TTC549 (cell line): ENCODE measurements around the gene FOCAD.
"Not testable (repeated sequence)": the region's sequence is repeated elsewhere in the genome, so short reads cannot be mapped to it uniquely, and the experiment has no call there.

Experiments
- FAIRE-seq: peaks from 2 replicates; lab custom pipeline; 2012; peaks lifted over from hg19 to GRCh38; lab: Jason Lieb, UNC

FOCAD gene

DNA sequence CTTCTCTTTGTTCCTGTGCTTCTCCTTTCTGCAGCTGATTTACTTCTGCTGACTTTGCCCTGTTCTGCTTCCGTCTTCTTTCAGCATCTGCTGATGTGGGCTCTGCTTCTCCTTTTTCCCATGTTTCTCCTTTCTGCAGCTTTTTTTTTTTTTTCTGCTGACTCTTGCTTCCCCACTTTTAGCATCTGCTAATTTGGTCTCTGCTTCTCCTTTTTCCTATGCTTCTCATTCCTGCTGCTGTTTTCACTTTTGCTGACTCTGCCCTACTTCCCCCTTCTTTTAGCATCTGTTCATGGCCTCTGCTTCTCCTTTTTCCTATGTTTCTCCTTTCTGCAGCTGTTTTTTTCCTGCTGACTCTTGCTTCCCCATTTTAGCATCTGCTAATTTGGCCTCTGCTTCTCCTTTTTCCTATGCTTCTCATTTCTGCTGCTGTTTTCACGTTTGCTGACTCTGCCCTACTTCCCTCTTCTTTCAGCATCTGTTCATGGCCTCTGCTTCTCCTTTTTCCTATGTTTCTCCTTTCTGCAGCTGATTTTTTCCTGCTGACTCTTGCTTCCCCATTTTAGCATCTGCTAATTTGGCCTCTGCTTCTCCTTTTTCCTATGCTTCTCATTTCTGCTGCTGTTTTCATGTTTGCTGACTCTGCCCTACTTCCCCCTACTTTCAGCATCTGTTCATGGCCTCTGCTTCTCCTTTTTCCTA, 289.3 kb downstream of the FOCAD start:
- FAIRE-seq = not testable (repeated sequence)

DNA sequence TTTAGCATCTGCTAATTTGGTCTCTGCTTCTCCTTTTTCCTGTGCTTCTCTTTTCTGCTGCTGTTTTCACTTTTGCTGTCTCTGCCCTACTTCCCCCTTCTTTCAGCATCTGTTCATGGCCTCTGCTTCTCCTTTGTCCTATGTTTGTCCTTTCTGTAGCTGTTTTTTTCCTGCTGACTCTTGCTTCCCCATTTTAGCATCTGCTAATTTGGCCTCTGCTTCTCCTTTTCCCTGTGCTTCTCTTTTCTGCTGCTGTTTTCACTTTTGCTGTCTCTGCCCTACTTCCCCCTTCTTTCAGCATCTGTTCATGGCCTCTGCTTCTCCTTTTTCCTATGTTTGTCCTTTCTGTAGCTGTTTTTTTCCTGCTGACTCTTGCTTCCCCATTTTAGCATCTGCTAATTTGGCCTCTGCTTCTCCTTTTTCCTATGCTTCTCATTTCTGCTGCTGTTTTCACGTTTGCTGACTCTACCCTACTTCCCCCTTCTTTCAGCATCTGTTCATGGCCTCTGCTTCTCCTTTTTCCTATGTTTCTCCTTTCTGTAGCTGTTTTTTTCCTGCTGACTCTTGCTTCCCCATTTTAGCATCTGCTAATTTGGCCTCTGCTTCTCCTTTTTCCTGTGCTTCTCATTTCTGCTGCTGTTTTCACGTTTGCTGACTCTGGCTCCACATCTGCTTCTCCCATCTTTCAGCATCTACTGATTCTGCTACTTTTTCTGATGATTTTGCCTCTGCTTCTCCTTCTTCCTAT, 290.3 kb downstream of the FOCAD start:
- FAIRE-seq = not testable (repeated sequence)

DNA sequence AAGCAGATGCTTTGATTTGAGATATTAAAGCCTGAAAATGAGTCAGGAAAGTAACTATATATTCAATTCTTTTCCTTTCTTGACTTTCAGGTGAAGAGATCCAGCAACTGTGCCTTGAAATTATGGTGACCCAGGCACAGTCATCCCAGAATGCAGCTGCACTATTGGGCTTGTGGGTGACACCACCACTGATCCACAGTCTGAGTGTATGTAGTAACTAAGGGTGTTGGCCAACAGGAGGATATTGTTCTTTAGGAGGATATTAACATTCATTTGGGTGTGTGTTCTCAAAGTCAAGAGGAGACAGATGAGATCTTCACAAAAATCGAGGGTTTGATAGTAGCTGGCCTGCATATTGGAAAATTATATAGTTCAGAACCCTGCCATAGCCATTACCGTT, 294.2 kb downstream of the FOCAD start:
- no peak for FAIRE-seq

DNA sequence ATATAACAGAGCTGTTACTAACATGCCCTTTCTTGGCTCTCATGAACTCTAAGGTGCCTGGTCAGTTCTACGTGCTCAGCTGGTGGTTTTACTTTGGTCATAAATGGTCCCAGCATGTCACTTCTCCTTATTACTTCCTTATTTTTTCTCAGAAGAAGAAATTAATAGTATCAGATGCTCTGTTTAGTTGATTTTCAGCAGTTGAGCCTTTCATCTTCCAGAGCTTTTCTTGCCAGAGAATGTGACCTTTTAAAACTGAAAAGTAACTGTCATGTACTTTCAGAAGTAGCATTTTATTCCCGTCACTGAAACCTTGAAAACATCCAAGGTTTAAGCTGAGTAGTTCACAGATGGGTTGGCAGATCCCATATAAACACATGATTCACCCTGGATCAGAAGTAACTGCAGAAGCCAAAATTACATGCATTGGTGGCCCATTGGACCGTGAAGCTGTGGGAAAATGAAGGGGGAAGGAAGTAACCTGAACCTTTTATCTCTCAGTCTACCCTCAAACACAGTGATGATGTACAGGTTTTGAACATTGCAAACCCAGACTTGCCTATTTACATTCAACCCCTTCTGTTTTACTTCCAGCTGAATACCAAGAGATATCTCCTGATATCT, 296.9 kb downstream of the FOCAD start:
- FAIRE-seq = no peak

DNA sequence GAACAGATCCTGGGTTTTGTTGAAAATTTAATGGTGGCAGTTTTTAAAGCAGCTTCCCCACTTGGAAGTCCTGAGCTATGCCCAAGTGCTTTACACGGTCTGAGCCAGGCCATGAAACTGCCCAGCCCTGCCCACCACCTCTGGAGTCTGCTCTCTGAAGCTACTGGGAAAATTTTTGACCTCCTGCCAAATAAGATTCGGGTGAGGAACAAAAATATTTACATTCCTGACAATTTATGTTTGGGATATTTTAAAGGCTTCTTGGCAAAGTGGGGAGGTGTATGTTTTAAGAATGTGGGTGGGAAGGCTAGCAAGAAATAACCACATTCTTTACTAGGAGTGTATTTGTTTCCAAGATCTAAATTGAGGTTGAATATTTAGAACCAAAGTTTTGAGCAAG, 297.4 kb downstream of the FOCAD start:
- FAIRE-seq = no peak

DNA sequence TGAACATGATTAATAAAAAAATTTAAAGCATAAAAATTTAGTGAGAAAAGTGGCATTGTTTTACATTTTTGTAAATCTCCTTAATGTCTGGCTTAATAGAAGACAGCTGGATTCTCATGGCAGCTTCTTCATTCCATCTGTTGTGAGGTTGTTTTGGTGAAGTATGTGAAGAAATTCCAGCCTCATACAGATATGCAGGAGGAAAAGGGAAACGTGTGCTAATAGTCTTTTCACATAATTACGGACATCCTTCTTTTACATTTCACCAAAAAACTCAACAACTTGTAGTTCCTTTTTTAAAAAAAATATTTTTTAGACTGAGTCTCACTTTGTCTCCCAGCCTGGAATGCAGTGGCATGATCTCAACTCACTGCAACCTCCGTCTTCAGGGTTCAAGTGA, 300.4 kb downstream of the FOCAD start:
- FAIRE-seq = no peak

DNA sequence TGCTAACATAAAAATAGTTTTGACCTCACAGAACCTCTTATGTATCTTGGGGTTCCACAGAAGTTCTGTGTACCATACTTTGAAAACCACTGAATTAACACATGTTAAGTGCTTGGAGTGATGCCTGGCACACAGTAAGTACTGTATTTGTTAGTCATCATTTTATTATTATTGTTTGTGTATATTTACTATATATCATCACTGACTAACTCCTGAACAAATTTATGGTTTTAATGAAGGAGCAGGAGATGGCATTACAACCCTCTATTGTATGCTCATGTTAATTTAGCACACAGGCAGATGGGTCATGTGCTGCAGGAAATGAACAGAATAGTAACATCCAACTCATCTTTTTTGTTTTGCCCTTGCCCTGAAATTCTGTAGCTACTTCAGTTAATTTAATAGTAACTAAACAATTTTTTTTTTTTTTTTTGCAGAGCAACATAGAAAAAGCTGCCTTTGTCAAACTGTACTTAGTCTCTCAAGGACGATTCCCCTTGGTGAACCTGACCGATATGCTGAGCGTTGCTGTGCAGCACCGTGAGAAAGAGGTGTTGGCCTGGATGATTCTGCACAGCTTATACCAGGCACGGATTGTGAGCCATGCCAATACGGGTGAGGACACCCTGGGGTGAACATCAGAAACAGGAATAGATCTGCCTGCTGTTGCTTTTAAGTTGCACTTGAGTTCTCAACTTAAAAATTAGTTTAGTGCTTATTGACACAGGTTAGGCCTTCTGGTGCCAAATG, 302.0 kb downstream of the FOCAD start:
- no peak for FAIRE-seq

DNA sequence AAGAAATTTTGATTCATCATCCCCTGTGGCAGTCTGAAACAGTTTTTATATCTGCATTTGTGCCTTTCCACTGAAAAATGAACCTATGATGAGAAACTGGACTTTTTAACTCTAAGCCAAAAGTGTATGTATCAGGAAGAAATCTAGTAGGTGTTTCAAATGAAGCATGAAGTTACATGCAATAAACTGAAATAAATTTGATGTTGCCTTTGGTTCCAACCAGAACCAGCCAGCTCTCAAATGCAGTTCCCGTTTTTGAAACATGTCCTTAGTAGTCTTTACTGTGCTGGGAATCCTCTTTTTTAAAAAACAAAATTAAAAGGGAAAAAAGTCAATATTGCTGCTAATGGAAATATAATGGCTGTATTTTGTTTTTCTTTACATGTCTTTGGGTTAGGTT, 303.5 kb downstream of the FOCAD start:
- FAIRE-seq = no peak

DNA sequence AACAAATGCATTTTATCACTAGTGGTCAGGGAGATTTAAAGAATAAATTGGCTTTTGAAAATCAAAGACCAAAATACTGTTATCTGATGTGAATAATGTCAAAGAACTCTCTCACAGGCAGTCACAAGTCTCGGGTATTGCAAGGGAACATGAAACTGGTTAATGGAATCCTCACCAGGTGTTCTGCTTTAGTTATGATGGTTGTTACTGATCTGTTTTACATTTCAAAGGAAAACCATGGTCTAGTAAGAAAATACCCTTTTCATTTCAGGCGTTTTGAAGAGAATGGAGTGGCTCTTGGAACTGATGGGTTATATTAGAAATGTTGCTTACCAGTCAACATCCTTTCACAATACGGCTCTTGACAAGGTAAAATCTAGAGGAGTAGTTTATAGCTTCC, 304.0 kb downstream of the FOCAD start:
- FAIRE-seq = no peak

DNA sequence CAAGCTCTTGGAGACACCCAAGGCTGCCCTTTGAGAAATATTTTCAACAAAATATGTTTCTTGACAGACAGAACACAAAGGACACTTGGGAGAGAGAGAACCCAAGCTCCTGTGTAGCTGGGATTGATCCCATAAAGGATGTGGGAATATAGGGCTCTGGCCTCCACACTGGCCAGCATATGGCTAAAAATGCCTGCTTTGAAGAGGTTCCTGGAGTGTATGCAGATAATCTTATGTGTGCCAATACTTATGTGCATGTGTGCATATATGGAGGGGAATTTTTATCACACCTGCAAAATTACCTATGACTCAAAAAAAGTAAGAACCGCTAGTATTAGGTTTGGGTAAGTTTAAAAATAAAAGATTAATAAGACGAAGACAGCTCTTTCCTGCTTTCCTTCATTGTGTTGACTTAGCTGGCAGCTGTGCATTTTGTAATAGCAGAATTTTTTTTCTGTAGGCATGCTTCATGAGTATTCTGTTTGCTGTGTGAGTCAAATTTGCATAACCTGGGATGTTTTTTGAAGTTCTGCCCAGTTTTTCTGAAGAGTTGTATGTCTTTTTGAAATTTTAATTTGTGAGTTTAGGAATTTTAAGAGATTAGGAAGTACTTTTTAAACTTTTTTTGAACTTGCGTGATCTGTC, 304.7 kb downstream of the FOCAD start:
- no peak for FAIRE-seq

DNA sequence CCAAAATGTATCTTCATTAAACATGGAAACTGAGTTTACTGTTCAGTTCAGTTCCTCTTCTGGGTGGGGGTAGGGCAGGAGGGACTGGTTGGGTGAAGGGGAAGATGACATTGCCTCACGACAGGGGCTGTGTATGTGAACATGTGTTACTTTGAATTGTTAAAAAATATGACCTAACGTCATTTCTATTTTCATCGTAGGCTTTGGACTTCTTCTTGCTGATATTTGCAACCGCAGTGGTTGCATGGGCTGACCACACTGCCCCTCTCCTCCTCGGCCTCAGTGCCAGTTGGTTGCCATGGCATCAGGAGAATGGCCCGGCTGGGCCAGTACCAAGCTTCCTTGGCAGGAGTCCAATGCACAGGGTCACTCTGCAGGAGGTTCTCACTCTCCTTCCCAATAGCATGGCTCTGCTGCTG, 305.9 kb downstream of the FOCAD start:
- no peak for FAIRE-seq

DNA sequence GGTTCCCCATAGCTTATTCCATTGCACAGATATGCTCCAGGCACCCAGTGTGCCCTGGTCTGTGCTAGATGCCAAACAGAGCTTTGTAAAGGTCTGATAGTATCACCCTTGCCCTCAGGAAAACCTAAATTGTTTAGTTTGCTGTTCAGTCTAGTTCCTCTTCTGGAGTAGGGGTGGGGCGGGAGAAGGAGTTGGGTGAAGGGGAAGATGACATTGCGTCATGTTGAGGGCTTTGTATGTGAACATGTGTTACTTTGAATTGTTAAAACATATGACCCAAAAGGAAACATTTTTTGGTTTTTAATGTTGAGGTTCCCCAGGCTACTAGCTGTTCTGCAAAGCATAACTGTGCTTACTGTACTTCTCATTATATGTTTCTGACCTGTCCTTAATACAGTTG, 306.8 kb downstream of the FOCAD start:
- FAIRE-seq = no peak

DNA sequence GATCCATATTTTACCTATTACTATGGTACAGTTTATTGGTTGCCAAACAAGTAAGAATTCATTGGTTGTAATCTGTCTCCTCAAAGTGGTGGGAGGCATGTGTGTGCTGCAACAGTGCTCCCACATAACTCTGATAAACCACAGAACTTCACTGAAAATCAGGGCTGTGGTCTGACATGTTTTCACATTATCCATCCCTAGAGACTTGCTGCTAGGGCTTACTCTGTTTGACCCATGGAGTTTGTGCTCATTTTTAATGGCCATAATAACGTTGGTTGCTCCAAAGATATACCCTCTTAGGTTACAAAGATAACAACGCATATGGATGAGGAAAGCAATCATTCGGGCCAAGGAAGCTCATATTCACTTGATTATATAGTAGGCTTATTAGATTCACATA, 310.4 kb downstream of the FOCAD start:
- FAIRE-seq = no peak

DNA sequence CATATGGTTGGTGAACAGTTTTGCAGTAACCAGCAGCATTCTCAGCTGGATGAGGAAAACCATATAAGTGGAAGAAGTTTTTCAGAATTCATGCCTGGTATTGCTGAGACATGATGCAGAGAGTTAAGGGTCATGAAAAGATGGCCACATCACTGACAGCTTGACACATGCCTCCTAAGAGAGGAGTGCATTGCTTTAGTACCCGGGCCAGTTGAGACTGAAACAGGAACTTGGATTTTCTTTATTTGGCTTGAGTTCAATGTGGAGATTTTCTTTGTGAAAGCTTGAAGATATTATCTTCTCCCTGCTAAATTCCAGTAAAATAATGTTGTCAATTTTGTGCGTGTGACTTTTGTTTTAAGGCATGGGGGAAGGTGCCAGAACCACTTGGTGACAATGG, 311.6 kb downstream of the FOCAD start:
- no peak for FAIRE-seq

DNA sequence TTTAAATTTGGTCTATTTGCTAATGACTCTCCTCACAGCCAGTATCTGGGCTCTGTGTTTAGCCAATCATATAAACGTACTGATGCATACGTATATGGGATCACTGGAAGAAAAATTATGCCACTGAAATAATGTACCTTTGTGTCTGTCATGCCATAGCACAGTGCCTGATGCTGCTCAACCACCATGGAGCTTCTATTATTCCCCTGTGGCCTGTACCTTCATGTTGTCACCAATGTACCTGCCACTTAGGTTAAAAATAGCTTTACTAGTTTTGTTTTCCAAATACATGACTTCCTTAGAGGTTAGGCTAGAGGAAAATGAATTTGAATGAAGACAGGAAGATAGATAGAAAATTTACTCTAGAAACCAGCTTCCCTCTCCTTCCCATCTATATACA, 312.8 kb downstream of the FOCAD start:
- no peak for FAIRE-seq

DNA sequence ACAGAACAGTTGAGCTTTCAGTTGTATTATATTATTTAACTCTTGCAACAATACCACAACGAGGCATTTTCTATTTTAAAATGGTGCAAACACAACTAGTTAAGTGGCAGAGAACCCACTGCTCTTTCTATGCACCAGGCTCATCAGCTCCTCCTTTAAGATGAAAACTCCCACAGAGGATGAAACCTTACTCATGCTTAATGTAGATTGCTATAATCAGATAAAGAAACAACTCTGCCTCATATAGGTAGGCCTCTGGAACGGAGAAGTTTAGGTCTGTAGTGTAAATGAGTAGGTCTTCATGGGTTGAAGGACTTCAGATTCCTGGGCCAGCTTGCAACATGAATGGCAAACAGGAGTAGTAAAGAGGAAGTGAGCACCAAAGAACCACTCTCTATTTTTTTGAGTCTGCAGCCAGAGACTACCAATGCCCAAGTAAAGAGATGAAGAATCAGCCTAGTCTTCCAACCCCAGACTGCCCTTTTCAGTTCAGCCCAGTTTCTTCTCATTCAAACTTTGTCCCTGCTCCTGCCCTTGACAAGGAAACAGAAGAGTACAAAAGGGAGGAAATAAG, 313.5 kb downstream of the FOCAD start:
- no peak for FAIRE-seq

DNA sequence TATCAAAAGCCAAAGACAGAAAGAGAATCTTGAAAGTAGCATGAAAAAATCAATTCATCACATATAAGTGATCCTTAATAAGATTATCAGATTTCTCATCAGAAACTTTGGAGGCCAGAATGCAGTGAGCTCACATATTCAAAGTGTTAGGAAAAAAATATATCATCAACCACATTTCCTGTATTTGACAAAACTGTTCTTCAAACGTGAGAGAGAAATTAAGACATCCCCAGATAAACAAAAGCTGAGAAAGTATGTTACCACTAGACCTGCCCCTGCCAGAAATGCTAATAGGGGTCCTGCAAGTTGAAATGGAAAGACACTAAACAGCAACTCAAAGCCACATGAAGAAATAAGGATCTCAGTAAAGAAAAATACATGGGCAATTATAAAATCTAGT, 317.5 kb downstream of the FOCAD start:
- no peak for FAIRE-seq

DNA sequence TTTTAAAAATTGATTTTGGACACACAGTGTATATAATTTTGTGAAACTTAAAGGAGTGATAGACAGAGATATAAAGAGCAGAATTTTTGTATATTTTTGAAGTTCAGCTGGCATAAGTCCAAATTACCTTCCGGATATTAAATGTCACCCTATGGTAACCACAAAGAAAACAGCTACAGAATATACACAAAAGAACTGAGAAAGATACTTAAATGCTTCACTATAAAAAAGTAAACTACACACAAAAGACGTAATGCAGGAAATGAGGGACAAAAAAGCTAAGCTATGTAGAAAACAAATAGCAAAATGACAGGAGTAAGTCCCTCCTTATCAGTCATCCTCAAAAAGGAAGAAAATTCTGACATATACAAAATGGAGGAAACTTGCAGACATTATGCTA, 318.0 kb downstream of the FOCAD start:
- no peak for FAIRE-seq

DNA sequence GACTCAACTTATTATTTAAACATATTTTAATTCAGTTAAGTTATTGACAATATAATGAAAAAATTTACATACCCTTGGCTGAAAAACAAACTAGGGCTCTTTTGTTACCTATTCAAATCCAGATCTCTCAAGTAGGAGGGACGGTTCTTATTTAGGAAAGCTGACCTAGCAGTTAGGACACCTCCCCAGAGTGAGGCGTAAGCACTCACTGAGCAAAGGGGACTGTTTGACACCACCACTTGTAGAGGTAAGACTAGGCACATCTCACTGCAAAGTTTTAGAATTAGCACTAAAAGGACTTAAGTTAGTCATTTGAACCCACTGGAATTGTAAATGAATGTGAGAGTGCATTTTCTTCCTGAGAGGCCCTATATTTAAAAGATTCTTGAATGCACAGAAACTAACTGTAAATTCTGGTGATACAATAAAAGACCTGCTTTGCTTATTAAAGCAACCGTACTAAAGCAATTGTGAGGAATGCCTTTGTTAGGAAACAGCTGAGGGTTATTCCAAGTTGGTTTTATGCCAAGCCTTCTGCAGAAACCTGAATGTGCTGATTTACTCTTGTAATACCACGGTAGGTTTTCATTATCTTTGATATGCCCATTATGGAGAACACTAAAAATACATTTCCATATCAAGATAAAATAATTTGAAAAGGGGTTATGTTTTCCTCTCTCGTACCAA, 331.2 kb downstream of the FOCAD start:
- FAIRE-seq = no peak

DNA sequence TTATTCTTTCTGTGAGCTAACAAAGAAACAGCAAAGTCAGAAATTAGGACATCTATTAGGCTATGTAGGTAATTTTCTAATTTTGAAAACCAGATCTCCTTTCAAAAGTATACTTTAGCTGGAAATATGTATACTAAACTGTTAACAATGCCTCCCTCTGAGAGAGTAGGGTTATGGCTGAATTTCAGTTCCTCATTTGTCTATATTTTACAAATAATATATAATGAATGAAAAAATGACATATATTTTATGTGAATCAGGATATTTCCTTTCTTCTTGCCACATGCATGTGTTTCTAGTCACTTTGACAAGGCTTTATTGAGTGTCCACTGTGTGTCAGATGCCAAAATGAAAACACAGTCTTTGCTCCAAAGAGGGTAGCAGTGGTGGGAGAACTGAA, 331.9 kb downstream of the FOCAD start:
- FAIRE-seq = no peak

DNA sequence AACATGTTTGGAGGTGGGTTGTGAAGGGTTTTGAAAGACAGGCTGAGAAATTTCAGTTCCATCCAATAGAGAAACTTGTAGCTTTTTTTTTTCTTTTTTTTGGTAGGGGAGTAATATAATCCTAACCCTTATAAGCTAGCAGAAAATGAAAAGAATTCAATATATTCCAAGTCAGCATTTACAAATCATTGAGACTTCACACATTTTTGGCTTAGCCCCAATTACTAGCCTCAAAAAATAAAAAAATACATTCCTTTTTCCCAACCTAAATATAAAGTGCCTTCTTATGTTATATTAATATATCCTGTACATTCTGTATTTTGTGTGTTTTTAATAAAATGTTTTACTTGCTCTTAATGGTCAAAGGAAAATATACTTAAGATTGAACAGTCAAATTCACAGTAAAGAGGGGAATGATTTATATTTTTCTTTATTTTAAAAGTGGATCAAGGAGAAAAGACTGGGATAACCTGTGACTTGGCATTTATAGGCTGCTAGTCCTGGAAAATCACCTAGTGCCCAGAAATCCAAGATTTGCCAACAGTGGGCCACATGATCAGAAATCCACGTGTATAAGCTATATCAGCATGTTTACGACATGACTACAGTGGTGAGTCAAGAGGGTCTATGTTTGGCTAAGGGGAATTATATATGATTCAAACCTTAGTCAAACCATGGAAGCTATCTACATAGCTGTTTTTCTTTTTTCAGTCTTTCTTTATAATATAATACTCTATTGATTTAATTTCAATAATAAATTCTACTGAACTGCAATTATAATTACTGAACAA, 332.8 kb downstream of the FOCAD start:
- FAIRE-seq = no peak
